B cell (primary cell): ENCODE data around the gene TFCP2L1. TPM values are rescaled to one million over a fixed set of nuclear protein-coding genes. Genes with fewer than 3 reads are reported as not detected.

Experiments
- ATAC-seq: fragments of 200-7000 bp; cut with Tn5 transposase; one replicate; pipeline ENCODE4 v1.10.0; 2021; ENCODE audit warnings: low read depth, mild to moderate bottlenecking, moderate number of reproducible peaks, moderate library complexity
- CTCF ChIA-PET: fragments of 350-600 bp; sonication (Branson Sonifier 250); formaldehyde crosslinking; loops from one replicate; lab custom pipeline; 2021; ENCODE audit warnings: antibody characterized with exemption, inconsistent platforms; lab: Charles Lee
- POLR2A ChIA-PET: fragments of 350-600 bp; sonication (Branson Sonifier 250); formaldehyde crosslinking; loops from one replicate; lab custom pipeline; 2021; ENCODE audit warnings: antibody characterized with exemption; lab: Charles Lee
- DNase-seq: peaks from one replicate; pipeline ENCODE4 v3.0.0; 2013
- H2AFZ ChIP-seq: 2 replicates; pipeline ENCODE4 v1.6.1; 2012; ENCODE audit warnings: mild to moderate bottlenecking, low read depth, low read length; ENCODE audit not compliant: insufficient read depth, poor library complexity, severe bottlenecking
- H3K27ac ChIP-seq, 2 donors: 1 replicate in 1 of 2; 2 replicates in 1 of 2; pipeline ENCODE4 v1.5.1; 2012 to 2013; ENCODE audit warnings: low read length in 2 of 2, mild to moderate bottlenecking in 2 of 2, moderate library complexity in 1 of 2
- H3K27me3 ChIP-seq, 4 experiments: fragments of 200-600 bp in 1 of 4; sonication (generic) in 1 of 4; replicated peaks in 1 of 4; 1 replicate in 2 of 4; 2 replicates in 2 of 4; pipeline versions ENCODE4 v1.6.1 to v1.7.0; 2013 to 2016; ENCODE audit warnings: low read length in 3 of 4, mild to moderate bottlenecking in 2 of 4, mixed read lengths in 1 of 4, moderate library complexity in 1 of 4; ENCODE audit not compliant: insufficient read depth in 4 of 4, control insufficient read depth in 3 of 4; ENCODE audit errors: control extremely low read depth in 1 of 4
- H3K36me3 ChIP-seq, 2 experiments: replicated peaks in 1 of 2; 1 replicate in 1 of 2; 2 replicates in 1 of 2; pipeline versions ENCODE4 v1.6.1 to v1.7.1; 2013; ENCODE audit warnings: low read length in 1 of 2; ENCODE audit not compliant: insufficient read depth in 2 of 2, control insufficient read depth in 1 of 2; ENCODE audit errors: control extremely low read depth in 1 of 2, extremely low read depth in 1 of 2
- H3K4me1 ChIP-seq, 2 donors: fragments of 200-600 bp in 1 of 2; sonication (generic) in 1 of 2; 1 replicate in 1 of 2; 2 replicates in 1 of 2; pipeline versions ENCODE4 v1.5.1 to v1.6.1; 2013 to 2017; ENCODE audit warnings: low read length in 2 of 2; ENCODE audit not compliant: control insufficient read depth in 2 of 2, insufficient read depth in 2 of 2
- H3K4me2 ChIP-seq: replicated peaks from 2 replicates; pipeline ENCODE3; 2012; ENCODE audit warnings: mild to moderate bottlenecking, low read depth, low read length; ENCODE audit not compliant: poor library complexity, severe bottlenecking
- H3K4me3 ChIP-seq, 5 experiments: fragments of 200-600 bp in 1 of 5; sonication (generic) in 1 of 5; 1 replicate in 3 of 5; 2 replicates in 2 of 5; pipeline versions ENCODE4 v1.5.1 to v1.7.0; 2011 to 2016; ENCODE audit warnings: low read length in 4 of 5, mild to moderate bottlenecking in 4 of 5, low read depth in 2 of 5, control low read depth in 1 of 5, moderate library complexity in 1 of 5; ENCODE audit not compliant: insufficient read depth in 1 of 5; ENCODE audit errors: control extremely low read depth in 1 of 5, extremely low read depth in 1 of 5
- H3K79me2 ChIP-seq: fragments of 200-600 bp; sonication (generic); one replicate; pipeline ENCODE4 v1.6.0; 2016; ENCODE audit warnings: low read length; ENCODE audit not compliant: control insufficient read depth, insufficient read depth
- H3K9ac ChIP-seq: fragments of 200-600 bp; sonication (generic); 2 replicates; pipeline ENCODE4 v1.6.1; 2017; ENCODE audit warnings: mild to moderate bottlenecking, low read length, moderate library complexity
- H3K9me3 ChIP-seq, 3 donors: one replicate each; pipeline versions ENCODE4 v1.6.1 to v1.7.1; 2013; ENCODE audit warnings: low read length in 2 of 3; ENCODE audit not compliant: control insufficient read depth in 2 of 3, insufficient read depth in 1 of 3; ENCODE audit errors: control extremely low read depth in 1 of 3
- H4K20me1 ChIP-seq: 2 replicates; pipeline ENCODE4 v1.6.0; 2012; ENCODE audit warnings: mild to moderate bottlenecking, low read length; ENCODE audit not compliant: insufficient read depth, control insufficient read depth, poor library complexity, severe bottlenecking
- H3K27ac Mint-ChIP-seq: one replicate; pipeline ENCODE4 v1.8.0; 2021; ENCODE audit warnings: mixed read lengths
- H3K27me3 Mint-ChIP-seq: one replicate; pipeline ENCODE4 v1.8.0; 2021; ENCODE audit warnings: mixed read lengths
- H3K4me1 Mint-ChIP-seq: one replicate; pipeline ENCODE4 v1.8.0; 2021; ENCODE audit warnings: mixed read lengths
- H3K4me3 Mint-ChIP-seq: one replicate; pipeline ENCODE4 v1.8.0; 2021; ENCODE audit warnings: mixed read lengths
- H3K9me3 Mint-ChIP-seq: one replicate; pipeline ENCODE4 v1.8.0; 2022; ENCODE audit warnings: mixed read lengths; ENCODE audit not compliant: insufficient read depth
- CTCF ChIP-seq: fragments of 200-600 bp; IDR thresholded peaks from one replicate; pipeline ENCODE4 v1.8.0; 2022; ENCODE audit warnings: antibody characterized with exemption, mild to moderate bottlenecking
- EZH2 ChIP-seq: IDR thresholded peaks from 2 replicates; pipeline ENCODE4 v1.6.1; 2012; ENCODE audit warnings: borderline replicate concordance, low read depth, mild to moderate bottlenecking, moderate library complexity, low read length; ENCODE audit not compliant: insufficient read depth, poor library complexity, severe bottlenecking
- WGBS: methylation state at CpG from one replicate; pipeline ENCODE4 v1.1.5; 2013; ENCODE audit warnings: missing lambda C conversion rate; ENCODE audit not compliant: insufficient coverage; 5-methylcytosine and 5-hydroxymethylcytosine counted together
- intact Hi-C: fragments of 100-400 bp; cut with micrococcal nuclease; formaldehyde crosslinking; loops from one replicate; pipeline ENCODE4 v1.10.0; 2022
- polyA plus RNA-seq: library from polyadenylated mRNA; depleted of rRNA; stranded (reverse); fragments of >200 nt; gene quantifications from 2 replicates; pipeline ENCODE4 v1.2.3, GENCODE V29; 2012
- total RNA-seq, 2 donors: library from RNA; stranded (reverse); fragments of 120-200 nt in 1 of 2; gene quantifications; 1 replicate in 1 of 2; 2 replicates in 1 of 2; pipeline versions ENCODE4 v1.2.3 to v1.2.4, GENCODE V29; 2013 to 2022

The TFCP2L1 gene
- total and polyA plus RNA-seq, 2 donors (not counting 1 experiment from before 2014, with no cell fraction given) = 0.03 TPM; not detected in 1

- H3K4me3 Mint-ChIP-seq = no peak overlapping the region
- ATAC-seq = no peak
- Histone ChIP-seq H3K9me3 (no peaks in the 10 kb centered on the region), H3K27me3 (no peaks in the 10 kb centered on the region), H3K4me1 (no peaks in the 10 kb centered on the region), H4K20me1 (no peaks in the 10 kb centered on the region), H2AFZ (no peak overlapping the region), H3K9ac (no peak overlapping the region), H3K4me2 (no peak overlapping the region), H3K27ac (no peak overlapping the region), H3K36me3 (no peaks in the 10 kb centered on the region), H3K4me3 (no peak overlapping the region), H3K79me2 (no peaks in the 10 kb centered on the region)
- H3K9me3 Mint-ChIP-seq = no peaks in the 10 kb centered on the region
- ChIA-PET CTCF (no interaction called here), POLR2A (no interaction called here)
- H3K4me1 Mint-ChIP-seq = no peaks in the 10 kb centered on the region
- WGBS = 95% methylated on average over 29 of the region's 33 CpGs
- TF ChIP-seq EZH2 = no peak
- TF ChIP-seq CTCF = no peak
- intact Hi-C loops = no loop called here
- no peak for DNase-seq
- no peaks in the 10 kb centered on the region for H3K27me3 Mint-ChIP-seq
- H3K27ac Mint-ChIP-seq = no peak overlapping the region
Measured at GRCh38 chr2:121212661-121213325, 72.2 kb downstream of the TFCP2L1 start.

GRCh38 chr2:121211689-121212151 is 73.3 kb downstream of the TFCP2L1 start:
- Mint-ChIP-seq H3K4me3 (no peak overlapping the region), H3K27me3 (no peaks in the 10 kb centered on the region), H3K4me1 (no peaks in the 10 kb centered on the region), H3K9me3 (no peaks in the 10 kb centered on the region), H3K27ac (no peak overlapping the region)
- H3K4me1 ChIP-seq = no peaks in the 10 kb centered on the region
- no peak for TF ChIP-seq CTCF
- TF ChIP-seq EZH2 = no peak
- no peaks in the 10 kb centered on the region for H3K9me3 ChIP-seq
- intact Hi-C loops = no loop called here
- H4K20me1 ChIP-seq = no peaks in the 10 kb centered on the region
- no peak for ATAC-seq
- no peak overlapping the region for H3K4me3 ChIP-seq
- H3K9ac ChIP-seq = no peak overlapping the region
- H3K79me2 ChIP-seq = no peaks in the 10 kb centered on the region
- no peak overlapping the region for H2AFZ ChIP-seq
- WGBS = 95% methylated on average over 6 of the region's 8 CpGs
- no peaks in the 10 kb centered on the region for H3K27me3 ChIP-seq
- no peak overlapping the region for H3K27ac ChIP-seq
- no peak overlapping the region for H3K4me2 ChIP-seq
- no peak for DNase-seq
- H3K36me3 ChIP-seq = no peaks in the 10 kb centered on the region
- POLR2A ChIA-PET = no interaction called here
- CTCF ChIA-PET = no interaction called here
